ENCODE measurements around the gene FAM50B. TPM values are rescaled to one million over a fixed set of nuclear protein-coding genes. Genes with fewer than 3 reads are reported as not detected.

The FAM50B gene
- total and polyA plus RNA-seq, 2 donors (not counting 1 experiment from before 2014, with no cell fraction given) = 4.2 to 9.8 TPM

DNA sequence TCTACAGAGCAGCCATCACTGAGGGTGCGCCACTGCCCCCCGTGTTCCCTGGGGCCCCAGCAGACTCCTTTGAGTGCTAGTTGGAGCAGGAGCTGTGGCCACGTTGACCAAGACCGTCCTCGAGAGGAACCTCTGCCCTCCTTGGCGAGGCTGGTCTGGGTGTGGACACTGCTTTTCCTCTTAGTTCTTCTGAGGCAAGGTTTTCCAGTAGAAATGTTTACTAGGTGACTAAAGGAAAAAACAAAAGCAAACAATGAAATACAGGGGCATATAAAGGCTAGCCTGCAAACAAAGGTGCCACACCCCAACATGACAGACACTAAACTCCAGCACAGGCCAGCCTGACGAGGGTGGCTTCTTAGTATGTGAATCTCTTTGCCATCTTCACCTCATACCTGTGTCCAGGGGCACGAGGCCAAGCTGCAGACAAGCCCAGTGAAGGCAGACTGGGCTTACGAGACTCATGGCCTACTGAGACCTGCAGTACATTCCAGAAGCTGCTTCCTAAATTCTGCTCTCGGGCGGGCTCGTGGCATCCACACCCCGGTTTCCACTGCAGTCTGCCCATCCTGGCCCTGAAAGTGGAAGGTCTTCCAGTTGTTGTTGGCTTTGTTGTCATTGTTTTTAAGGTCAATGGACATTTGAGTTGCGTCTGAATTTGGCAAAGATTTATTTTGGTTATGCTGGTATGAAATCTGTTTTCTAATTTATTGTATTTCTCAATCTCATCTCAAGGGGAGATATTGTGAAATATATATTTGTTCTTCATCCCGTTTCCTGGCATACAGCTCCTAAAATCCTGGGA, 39.2 kb downstream of the FAM50B start:
- Mint-ChIP-seq H3K27ac (no peak overlapping the region), H3K4me3 (no peak overlapping the region), H3K9me3 (ENCODE audit: insufficient read depth) (no peaks in the 10 kb centered on the region), H3K4me1 (no peaks in the 10 kb centered on the region), H3K27me3 (peaks cover 3% of the 10 kb centered on the region)
- no peaks in the 10 kb centered on the region for H4K20me1 ChIP-seq (ENCODE audit: control insufficient read depth, insufficient read depth, low read length, poor library complexity, severe bottlenecking)
- ATAC-seq (ENCODE audit: low read depth) (no peak), DNase-seq (no peak)
- no peak overlapping the region for H2AFZ ChIP-seq (ENCODE audit: insufficient read depth, low read depth, low read length, poor library complexity, severe bottlenecking)
- H3K27ac ChIP-seq (ENCODE audit: low read length in 2 of 2) = no peak overlapping the region
- H3K36me3 ChIP-seq (replicated peaks in 1 of 2; ENCODE audit: control extremely low read depth in 1 of 2, control insufficient read depth in 1 of 2, extremely low read depth in 1 of 2, insufficient read depth in 2 of 2, low read length in 1 of 2) = no peaks in the 10 kb centered on the region
- no peaks in the 10 kb centered on the region for H3K9me3 ChIP-seq (ENCODE audit: control extremely low read depth in 1 of 3, control insufficient read depth in 2 of 3, insufficient read depth in 1 of 3, low read length in 2 of 3)
- H3K27me3 ChIP-seq (replicated peaks in 1 of 4; ENCODE audit: control extremely low read depth in 1 of 4, control insufficient read depth in 3 of 4, insufficient read depth in 4 of 4, low read length in 3 of 4) = no peaks in the 10 kb centered on the region
- TF ChIP-seq CTCF (IDR thresholded peaks at IDR 0.05) (no peak), EZH2 (IDR thresholded peaks at IDR 0.05; ENCODE audit: borderline replicate concordance, insufficient read depth, low read depth, low read length, poor library complexity, severe bottlenecking) (no peak)
- H3K9ac ChIP-seq (ENCODE audit: low read length) = no peak overlapping the region
- H3K79me2 ChIP-seq (ENCODE audit: control insufficient read depth, insufficient read depth, low read length) = no peaks in the 10 kb centered on the region
- no peak overlapping the region for H3K4me3 ChIP-seq (ENCODE audit: control extremely low read depth in 1 of 5, extremely low read depth in 1 of 5, insufficient read depth in 1 of 5, low read depth in 2 of 5, low read length in 4 of 5)
- POLR2A ChIA-PET = no interaction called here
- no peak overlapping the region for H3K4me2 ChIP-seq (replicated peaks; ENCODE audit: low read depth, low read length, poor library complexity, severe bottlenecking)
- no peaks in the 10 kb centered on the region for H3K4me1 ChIP-seq (ENCODE audit: control insufficient read depth in 2 of 2, insufficient read depth in 2 of 2, low read length in 2 of 2)
- 90% methylated on average over 13 of the region's 15 CpGs for WGBS (ENCODE audit: insufficient coverage)
- CTCF ChIA-PET = interaction anchor here (0.9 to 7.0 kb wide), 6 partner anchors 11 to 156 kb away, joined by 3 to 85 read pairs (median 5); no protein-coding TSS in a partner anchor
- intact Hi-C loops (cut with micrococcal nuclease) = no loop called here

GRCh38 chr6:3890047-3890446, 40.9 kb downstream of the FAM50B start:
- no peak overlapping the region for H3K4me2 ChIP-seq (replicated peaks; ENCODE audit: low read depth, low read length, poor library complexity, severe bottlenecking)
- intact Hi-C loops (cut with micrococcal nuclease) = no loop called here
- DNase-seq (no peak), ATAC-seq (ENCODE audit: low read depth) (no peak)
- Mint-ChIP-seq H3K4me1 (no peaks in the 10 kb centered on the region), H3K27ac (no peak overlapping the region), H3K4me3 (no peak overlapping the region), H3K27me3 (no peaks in the 10 kb centered on the region), H3K9me3 (ENCODE audit: insufficient read depth) (no peaks in the 10 kb centered on the region)
- CTCF ChIA-PET = interaction anchor here (7.0 kb wide), 1 partner anchor 147 kb away, joined by 85 read pairs; no protein-coding TSS in a partner anchor
- TF ChIP-seq CTCF (IDR thresholded peaks at IDR 0.05) (no peak), EZH2 (IDR thresholded peaks at IDR 0.05; ENCODE audit: borderline replicate concordance, insufficient read depth, low read depth, low read length, poor library complexity, severe bottlenecking) (no peak)
- no peaks in the 10 kb centered on the region for H3K9me3 ChIP-seq (ENCODE audit: control extremely low read depth in 1 of 3, control insufficient read depth in 2 of 3, insufficient read depth in 1 of 3, low read length in 2 of 3)
- POLR2A ChIA-PET = no interaction called here
- WGBS (ENCODE audit: insufficient coverage) = 100% methylated on average over 1 of the region's 9 CpGs
- H4K20me1 ChIP-seq (ENCODE audit: control insufficient read depth, insufficient read depth, low read length, poor library complexity, severe bottlenecking) = no peaks in the 10 kb centered on the region
- H3K36me3 ChIP-seq (replicated peaks in 1 of 2; ENCODE audit: control extremely low read depth in 1 of 2, control insufficient read depth in 1 of 2, extremely low read depth in 1 of 2, insufficient read depth in 2 of 2, low read length in 1 of 2) = no peaks in the 10 kb centered on the region
- H3K4me3 ChIP-seq (ENCODE audit: control extremely low read depth in 1 of 5, extremely low read depth in 1 of 5, insufficient read depth in 1 of 5, low read depth in 2 of 5, low read length in 4 of 5) = no peak overlapping the region
- H3K9ac ChIP-seq (ENCODE audit: low read length) = no peak overlapping the region
- no peak overlapping the region for H3K27ac ChIP-seq (ENCODE audit: low read length in 2 of 2)
- H3K79me2 ChIP-seq (ENCODE audit: control insufficient read depth, insufficient read depth, low read length) = no peaks in the 10 kb centered on the region
- no peak overlapping the region for H2AFZ ChIP-seq (ENCODE audit: insufficient read depth, low read depth, low read length, poor library complexity, severe bottlenecking)
- no peaks in the 10 kb centered on the region for H3K4me1 ChIP-seq (ENCODE audit: control insufficient read depth in 2 of 2, insufficient read depth in 2 of 2, low read length in 2 of 2)
- H3K27me3 ChIP-seq (replicated peaks in 1 of 4; ENCODE audit: control extremely low read depth in 1 of 4, control insufficient read depth in 3 of 4, insufficient read depth in 4 of 4, low read length in 3 of 4) = no peaks in the 10 kb centered on the region

Data from B cell (primary cell).